Upper lobe of left lung (tissue), 6 donors: ENCODE measurements around the gene CACNA1A. TPM values are rescaled to one million over a fixed set of nuclear protein-coding genes. Genes with fewer than 3 reads are reported as not detected.

Experiments used
- ATAC-seq, 2 donors: fragments of 200-7000 bp; cut with Tn5 transposase; one replicate each; pipeline ENCODE4 v1.9.1; 2022; ENCODE audit warnings: mild to moderate bottlenecking in 2 of 2, moderate library complexity in 2 of 2; ENCODE audit not compliant: low FRiP score in 2 of 2
- DNase-seq, 2 donors: peaks; one replicate each; pipeline ENCODE4 v3.0.0-alpha.2; 2019 to 2020
- H3K27ac ChIP-seq, 4 donors: fragments of 200-600 bp; sonication (generic); one replicate each; pipeline ENCODE4 v1.5.1; 2016 to 2019
- H3K27me3 ChIP-seq, 4 donors: fragments of 200-600 bp; sonication (generic); one replicate each; pipeline ENCODE4 v1.5.1; 2017 to 2019
- H3K36me3 ChIP-seq, 4 donors: fragments of 200-600 bp; sonication (generic); one replicate each; pipeline ENCODE4 v1.5.1; 2016 to 2019
- H3K4me1 ChIP-seq, 4 donors: fragments of 200-600 bp; sonication (generic); one replicate each; pipeline ENCODE4 v1.5.1; 2018 to 2019
- H3K4me3 ChIP-seq, 4 donors: fragments of 200-600 bp; sonication (generic); one replicate each; pipeline ENCODE4 v1.5.1; 2017 to 2019; ENCODE audit warnings: mild to moderate bottlenecking in 2 of 4, moderate library complexity in 1 of 4
- H3K9me3 ChIP-seq, 4 donors: fragments of 200-600 bp; sonication (generic); one replicate each; pipeline ENCODE4 v1.5.1; 2018 to 2019
- CTCF ChIP-seq, 6 experiments: fragments of 450-650 bp in 4 of 6; fragments of 200-600 bp in 2 of 6; sonication (generic) in 2 of 6; IDR thresholded peaks; one replicate each; pipeline ENCODE4 v1.5.1; 2016 to 2019; ENCODE audit warnings: antibody characterized with exemption in 6 of 6
- EP300 ChIP-seq, 4 donors: sonication (generic); formaldehyde crosslinking; IDR thresholded peaks; one replicate each; pipeline ENCODE4 v1.5.1; 2017; ENCODE audit warnings: antibody characterized with exemption in 4 of 4, control low read depth in 2 of 4
- POLR2A ChIP-seq, 4 donors: fragments of 450-650 bp; IDR thresholded peaks; one replicate each; pipeline ENCODE4 v1.5.1; 2016 to 2017; ENCODE audit warnings: antibody characterized with exemption in 4 of 4, mild to moderate bottlenecking in 2 of 4
- POLR2AphosphoS5 ChIP-seq, 2 donors: sonication (generic); formaldehyde crosslinking; IDR thresholded peaks; one replicate each; pipeline ENCODE4 v1.5.1; 2017; ENCODE audit warnings: antibody characterized with exemption in 2 of 2
- WGBS, 2 donors: methylation state at CpG; one replicate each; pipeline ENCODE4 v1.1.5; 2017 to 2018; 5-methylcytosine and 5-hydroxymethylcytosine counted together
- total RNA-seq, 6 donors: library from RNA; depleted of rRNA in 4 of 6; stranded (reverse); fragments of >200 nt in 4 of 6; gene quantifications; one replicate each; pipeline versions ENCODE4 v1.1.0 to v1.2.1, GENCODE V29; 2016 to 2021
- donor health status: DM: no; HTN: no; CAD: no; lungs with moderate emphysema.
- donor health status: DM: no; HTN: yes; CAD: no; lungs with severe emphysema.

The CACNA1A gene
- total RNA-seq, 6 donors from 2014 or later: 0.29 to 0.69 (median 0.67) TPM; not detected in 1

- Histone ChIP-seq H3K4me3 (no peak overlapping the region), H3K27ac (no peak overlapping the region), H3K36me3 (no peaks in the 10 kb centered on the region), H3K9me3 (no peaks in the 10 kb centered on the region), H3K27me3 (no peaks in the 10 kb centered on the region), H3K4me1 (peaks cover 3 to 12% (median 6%) of the 10 kb centered on the region in 4 donors)
- no peak for TF ChIP-seq CTCF (IDR thresholded peaks at IDR 0.05)
- TF ChIP-seq POLR2A (IDR thresholded peaks at IDR 0.05): no peak
- no peak for TF ChIP-seq POLR2AphosphoS5 (IDR thresholded peaks at IDR 0.05)
- no peak for TF ChIP-seq EP300 (IDR thresholded peaks at IDR 0.05)
- DNase-seq (no peak), ATAC-seq (no peak)
- 38 to 42% methylated on average over 5 to 24 of the region's 24 CpGs for WGBS, 2 donors
Measured at GRCh38 chr19:13281567-13282291, 224.6 kb downstream of the CACNA1A start.

GRCh38 chr19:13277104-13277809, 229.0 kb downstream of the CACNA1A start:
- DNase-seq: peak in 1 of 2 donors; percentile 53
- no peak overlapping the region for H3K4me3 ChIP-seq
- WGBS, 2 donors: 26 to 39% methylated on average over 8 to 14 of the region's 17 CpGs

GRCh38 chr19:13275016-13275722, 231.1 kb downstream of the CACNA1A start:
- 67 to 75% methylated on average over 10 of the region's 10 CpGs for WGBS, 2 donors
- Histone ChIP-seq H3K4me1 (peaks cover 3 to 12% (median 6%) of the 10 kb centered on the region in 4 donors), H3K4me3 (no peak overlapping the region), H3K36me3 (no peaks in the 10 kb centered on the region), H3K27ac (no peak overlapping the region), H3K9me3 (no peaks in the 10 kb centered on the region), H3K27me3 (no peaks in the 10 kb centered on the region)
- ATAC-seq (no peak), DNase-seq (no peak)
- TF ChIP-seq CTCF (IDR thresholded peaks at IDR 0.05): no peak
- TF ChIP-seq POLR2A (IDR thresholded peaks at IDR 0.05): no peak
- no peak for TF ChIP-seq POLR2AphosphoS5 (IDR thresholded peaks at IDR 0.05)
- TF ChIP-seq EP300 (IDR thresholded peaks at IDR 0.05): no peak

More at GRCh38 chr19:13277104-13277809, 229.0 kb downstream of the CACNA1A start:
- TF ChIP-seq CTCF (IDR thresholded peaks at IDR 0.05) (peak; percentile 58 to 84 (median 75)), POLR2A (IDR thresholded peaks at IDR 0.05) (no peak), POLR2AphosphoS5 (IDR thresholded peaks at IDR 0.05) (no peak), EP300 (IDR thresholded peaks at IDR 0.05) (no peak)
- H3K27ac ChIP-seq: peak overlapping the region in 2 of 4 donors; percentile 23 to 30
- no peaks in the 10 kb centered on the region for H3K27me3 ChIP-seq
- ATAC-seq: peak; percentile 85 to 93
- H3K4me1 ChIP-seq: peaks cover 3 to 12% (median 6%) of the 10 kb centered on the region in 4 donors
- H3K36me3 ChIP-seq: no peaks in the 10 kb centered on the region
- no peaks in the 10 kb centered on the region for H3K9me3 ChIP-seq

- Histone ChIP-seq H3K9me3 (no peaks in the 10 kb centered on the region), H3K4me3 (no peak overlapping the region), H3K4me1 (no peaks in the 10 kb centered on the region), H3K36me3 (no peaks in the 10 kb centered on the region), H3K27me3 (no peaks in the 10 kb centered on the region), H3K27ac (no peak overlapping the region)
- WGBS, 2 donors: 85 to 90% methylated on average over 5 of the region's 5 CpGs
- no peak for ATAC-seq
- TF ChIP-seq POLR2A (IDR thresholded peaks at IDR 0.05): no peak
- no peak for TF ChIP-seq POLR2AphosphoS5 (IDR thresholded peaks at IDR 0.05)
- TF ChIP-seq EP300 (IDR thresholded peaks at IDR 0.05): no peak
- TF ChIP-seq CTCF (IDR thresholded peaks at IDR 0.05): no peak
- no peak for DNase-seq
Measured at GRCh38 chr19:13270514-13271105, 235.7 kb downstream of the CACNA1A start.
